DMS79 (cell line): Measurements from ENCODE around the gene TMCC1.
"Not testable (repeated sequence)": the region's sequence is repeated elsewhere in the genome, so short reads cannot be mapped to it uniquely, and the experiment has no call there.

Experiments used
- DNase-seq: peaks from one replicate; lab custom pipeline; 2025; lab: John Stamatoyannopoulos, UW

The TMCC1 gene

GRCh38 chr3:129773691-129774663, 119.5 kb downstream of the TMCC1 start:
- DNase-seq: no peak

- no peak for DNase-seq
Observed at GRCh38 chr3:129770604-129771003, 122.9 kb downstream of the TMCC1 start.

- DNase-seq: no peak
Observed at GRCh38 chr3:129769616-129770015, 123.9 kb downstream of the TMCC1 start.

- no peak for DNase-seq
Observed at GRCh38 chr3:129768728-129769127, 124.8 kb downstream of the TMCC1 start.

GRCh38 chr3:129766135-129766534, 127.4 kb downstream of the TMCC1 start:
- DNase-seq: no peak

- no peak for DNase-seq
Observed at GRCh38 chr3:129764090-129764489, 129.4 kb downstream of the TMCC1 start.

- DNase-seq: no peak
Observed at GRCh38 chr3:129758785-129759320, 134.7 kb downstream of the TMCC1 start.

- no peak for DNase-seq
Observed at GRCh38 chr3:129758306-129758705, 135.2 kb downstream of the TMCC1 start.

GRCh38 chr3:129756871-129757270, 136.6 kb downstream of the TMCC1 start:
- no peak for DNase-seq

- not testable (repeated sequence) for DNase-seq
Observed at GRCh38 chr3:129751105-129751504, 142.4 kb downstream of the TMCC1 start.

- no peak for DNase-seq
Observed at GRCh38 chr3:129749692-129750091, 143.8 kb downstream of the TMCC1 start.

- no peak for DNase-seq
Observed at GRCh38 chr3:129747992-129748391, 145.5 kb downstream of the TMCC1 start.

GRCh38 chr3:129747136-129747535, 146.4 kb downstream of the TMCC1 start:
- DNase-seq: no peak

- DNase-seq: no peak
Observed at GRCh38 chr3:129746629-129747028, 146.9 kb downstream of the TMCC1 start.

GRCh38 chr3:129745253-129745652, 148.3 kb downstream of the TMCC1 start:
- DNase-seq: peak; percentile 6

GRCh38 chr3:129741794-129742193, 151.7 kb downstream of the TMCC1 start:
- DNase-seq: no peak

GRCh38 chr3:129740090-129740489, 153.4 kb downstream of the TMCC1 start:
- DNase-seq: no peak

GRCh38 chr3:129739634-129740033, 153.9 kb downstream of the TMCC1 start:
- no peak for DNase-seq

GRCh38 chr3:129738172-129738571, 155.3 kb downstream of the TMCC1 start:
- no peak for DNase-seq

GRCh38 chr3:129736070-129736469, 157.4 kb downstream of the TMCC1 start:
- no peak for DNase-seq

GRCh38 chr3:129735638-129736037, 157.9 kb downstream of the TMCC1 start:
- no peak for DNase-seq

- DNase-seq: no peak
Observed at GRCh38 chr3:129734449-129734848, 159.1 kb downstream of the TMCC1 start.

- no peak for DNase-seq
Observed at GRCh38 chr3:129732200-129732876, 161.2 kb downstream of the TMCC1 start.
